GM18858 (cell line): Measurements from ENCODE around the gene AJAP1.

Experiments
- ATAC-seq: cut with Tn5 transposase; IDR thresholded peaks from one replicate; pipeline ENCODE4 v1.9.1; 2021; ENCODE audit not compliant: unreplicated experiment

AJAP1 gene

DNA sequence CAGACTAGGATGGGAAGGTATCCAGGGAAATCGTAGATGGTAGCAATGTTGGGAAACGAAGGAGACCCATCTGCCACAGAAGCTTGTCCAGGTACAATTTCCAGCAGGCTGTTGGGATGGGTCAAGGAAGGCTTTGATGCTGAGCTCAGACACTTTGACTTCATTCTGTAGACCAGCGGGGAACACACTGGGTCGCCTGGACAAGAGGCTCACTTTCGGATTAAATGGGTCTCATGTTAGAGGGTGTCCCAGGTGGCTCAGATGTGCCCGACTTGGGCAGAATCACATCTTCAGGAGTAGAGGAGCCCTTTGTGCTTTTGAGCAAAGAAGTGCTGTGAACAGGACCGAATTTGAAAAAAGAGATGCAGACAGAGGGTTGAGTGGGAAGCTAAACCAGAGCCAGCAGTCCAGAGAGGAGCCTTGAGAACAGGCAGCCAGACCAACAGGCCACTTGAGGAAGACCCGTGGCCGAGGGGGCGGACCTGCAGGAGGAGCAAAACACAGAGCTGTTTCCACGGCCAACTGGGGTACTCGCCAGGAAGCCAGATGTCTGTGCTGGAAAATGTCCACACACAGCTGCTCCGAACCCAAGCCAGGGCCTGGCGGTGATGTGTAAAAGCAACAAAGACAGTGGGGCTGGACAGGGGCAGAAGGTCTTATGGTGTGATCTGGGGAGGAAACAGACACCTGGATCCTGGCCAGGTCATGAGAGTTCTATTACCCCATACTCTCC is 146.9 kb downstream of the AJAP1 start:
- no peak for ATAC-seq

DNA sequence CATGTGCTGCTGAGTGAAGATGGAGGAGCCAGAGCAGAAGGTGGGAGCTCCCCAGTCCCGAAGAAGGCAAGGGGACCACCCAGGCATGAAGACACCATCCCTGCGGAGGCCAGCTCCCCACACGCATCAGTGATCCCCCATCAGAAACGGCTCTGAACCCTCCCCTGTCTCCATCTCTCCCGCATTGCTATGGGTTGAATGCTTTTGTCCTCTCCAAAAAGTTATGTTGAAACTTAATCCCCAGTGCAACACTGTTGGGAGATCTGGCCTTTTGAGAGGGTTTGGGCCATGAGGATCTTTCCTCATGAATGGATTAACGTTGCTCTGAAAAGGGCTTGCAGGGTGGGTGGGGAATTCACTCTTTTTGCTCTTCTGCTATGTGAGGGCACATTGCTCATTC is 147.6 kb downstream of the AJAP1 start:
- ATAC-seq: no peak

DNA sequence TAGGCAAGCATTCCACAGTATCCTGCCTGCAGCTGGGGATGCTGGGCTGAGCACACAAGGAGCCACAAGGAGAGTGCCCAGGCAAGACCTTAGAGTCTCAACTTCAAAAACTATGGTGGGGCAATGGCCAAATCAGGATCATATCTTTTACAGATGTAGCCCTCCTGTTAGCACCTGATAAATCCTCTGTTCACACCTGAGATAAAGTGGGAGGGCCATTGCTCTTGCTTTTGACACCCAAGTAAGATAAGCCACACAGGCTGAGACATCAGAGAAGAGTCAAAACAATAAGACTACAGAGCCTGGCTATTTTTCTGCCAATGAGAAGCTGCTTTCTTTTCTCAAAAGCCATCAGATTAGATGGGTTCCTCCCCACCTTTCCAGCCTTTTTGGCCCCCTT is 148.9 kb downstream of the AJAP1 start:
- no peak for ATAC-seq

DNA sequence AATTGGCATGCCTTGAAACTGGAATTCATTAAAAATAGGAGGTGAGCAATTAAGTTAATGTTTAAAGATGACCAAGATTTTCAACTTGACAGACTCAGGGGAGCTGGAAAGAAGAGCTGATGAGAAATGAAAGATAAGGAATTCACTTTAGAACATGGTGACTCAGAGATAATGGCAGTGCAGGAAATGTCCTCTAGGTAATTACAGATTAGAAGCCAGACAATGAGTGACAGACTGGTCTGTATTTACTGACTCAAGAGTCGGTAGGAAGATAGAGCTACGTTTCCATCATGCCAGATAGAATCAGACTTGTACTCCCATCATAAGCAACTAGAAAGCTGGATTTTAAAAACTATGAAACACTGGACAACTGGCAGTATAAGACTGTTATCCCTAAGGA is 151.6 kb downstream of the AJAP1 start:
- ATAC-seq: no peak

DNA sequence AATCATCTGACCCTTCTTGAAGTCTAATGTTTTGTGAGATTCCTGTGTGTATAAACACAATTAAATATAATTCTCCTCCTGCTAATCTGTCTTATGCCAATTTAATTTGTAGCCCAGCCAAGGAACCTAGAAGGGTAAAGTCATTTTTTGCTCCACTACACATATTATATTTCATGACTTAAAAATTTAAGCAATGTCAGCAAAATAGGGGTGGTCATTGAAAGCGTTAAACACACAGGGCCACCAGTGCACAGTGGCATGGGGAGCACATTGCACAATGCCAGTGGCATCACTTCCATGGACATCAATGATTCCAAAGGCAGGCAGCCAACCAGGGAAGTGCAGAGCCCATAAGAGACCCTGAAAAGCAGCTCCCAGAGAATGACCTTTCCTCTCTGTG is 166.1 kb downstream of the AJAP1 start:
- no peak for ATAC-seq

DNA sequence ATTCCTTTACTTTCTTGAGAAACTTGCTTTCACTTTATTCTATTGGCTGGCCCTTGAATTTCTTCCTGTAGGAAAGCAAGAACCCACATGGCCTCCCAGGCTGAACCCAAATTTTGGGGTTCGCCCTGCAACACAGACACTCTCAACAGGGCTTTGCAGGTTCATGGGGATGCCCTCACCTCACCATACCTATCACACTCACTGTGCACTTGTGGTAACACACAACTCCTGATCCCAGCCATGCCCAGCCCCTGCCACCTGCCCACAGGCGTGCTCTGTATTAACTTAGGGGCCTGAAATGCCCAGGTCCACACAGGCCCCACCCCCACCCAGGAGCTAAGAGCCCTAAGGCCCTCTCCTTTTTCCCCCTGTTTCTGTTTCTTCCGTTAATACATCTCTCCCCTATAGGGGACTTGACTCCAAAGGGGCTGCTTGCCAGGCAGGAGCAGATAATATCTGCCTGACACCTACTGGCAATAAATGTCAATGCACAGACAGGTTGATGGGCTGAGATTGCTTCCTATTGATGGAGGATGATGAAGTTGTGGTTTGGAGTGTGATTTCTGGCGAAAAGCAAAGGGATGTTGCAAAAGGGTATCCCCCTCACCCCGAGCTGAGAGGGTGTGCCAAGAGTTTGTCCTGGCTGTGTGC is 171.5 kb downstream of the AJAP1 start:
- ATAC-seq: no peak

DNA sequence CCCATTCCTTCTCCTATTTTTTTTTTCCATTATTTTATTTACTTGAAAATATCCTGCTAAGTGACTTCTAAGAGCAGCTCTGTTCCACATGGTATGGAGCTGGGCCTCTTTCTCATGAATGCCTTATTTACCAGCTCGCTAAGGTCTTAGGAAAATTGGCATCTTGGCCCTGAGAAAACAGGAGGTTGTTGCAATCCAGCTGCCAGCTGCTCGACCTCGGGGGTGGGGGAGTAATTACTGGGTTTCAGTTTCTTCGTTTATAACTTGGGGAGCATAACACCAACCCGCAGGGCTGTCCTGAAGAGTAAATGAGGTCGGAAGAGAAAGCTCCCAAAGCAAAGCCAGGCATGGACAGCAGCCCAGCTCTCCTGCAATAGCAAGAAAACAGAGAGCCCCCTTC is 176.3 kb downstream of the AJAP1 start:
- ATAC-seq: no peak

DNA sequence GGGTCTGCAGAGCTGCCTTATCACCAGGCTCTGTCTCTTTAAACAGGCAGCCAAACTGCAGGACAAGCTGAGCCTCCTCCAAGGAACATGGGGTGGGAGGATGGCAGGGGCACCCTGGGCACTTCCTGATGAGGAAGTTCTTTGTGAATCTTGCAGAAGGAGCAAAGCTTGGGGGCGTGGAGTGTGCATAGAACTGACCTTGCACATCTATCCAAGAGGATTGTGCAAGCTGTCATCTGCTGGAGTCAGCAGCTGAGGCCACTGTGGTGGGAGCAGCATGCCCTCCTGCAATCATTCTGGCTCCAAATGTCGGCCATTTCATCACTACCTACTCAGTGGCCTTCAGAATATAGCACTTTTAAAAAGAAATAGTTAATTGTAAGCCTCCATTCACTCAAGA is 182.2 kb downstream of the AJAP1 start:
- ATAC-seq: no peak

DNA sequence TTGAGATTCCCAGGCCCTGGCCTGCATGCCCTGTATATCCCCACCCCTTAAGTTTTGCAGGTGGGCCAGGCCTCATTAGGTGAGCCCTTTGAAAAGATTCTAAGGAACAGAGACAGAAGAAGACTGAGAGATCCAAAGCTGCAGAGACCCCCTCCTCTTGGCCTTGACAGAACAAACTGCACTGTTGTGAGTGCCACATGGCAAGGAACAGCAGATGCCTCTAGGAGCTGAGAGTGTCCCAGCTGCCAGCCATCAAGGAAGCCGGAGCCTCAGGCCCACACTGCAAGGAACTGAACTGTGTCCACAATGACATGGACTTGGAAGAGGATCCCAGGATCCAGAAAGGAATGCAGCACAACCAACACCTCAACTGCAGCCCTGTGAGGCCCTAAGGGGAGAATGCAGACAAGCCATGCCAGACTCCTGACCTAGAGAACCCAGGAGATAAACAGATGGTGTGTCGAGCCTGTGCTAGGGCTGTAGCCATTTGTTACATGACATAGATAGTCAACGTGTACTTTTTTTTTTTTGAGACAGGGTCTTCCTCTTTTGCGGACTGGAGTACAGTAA is 182.7 kb downstream of the AJAP1 start:
- ATAC-seq: no peak

DNA sequence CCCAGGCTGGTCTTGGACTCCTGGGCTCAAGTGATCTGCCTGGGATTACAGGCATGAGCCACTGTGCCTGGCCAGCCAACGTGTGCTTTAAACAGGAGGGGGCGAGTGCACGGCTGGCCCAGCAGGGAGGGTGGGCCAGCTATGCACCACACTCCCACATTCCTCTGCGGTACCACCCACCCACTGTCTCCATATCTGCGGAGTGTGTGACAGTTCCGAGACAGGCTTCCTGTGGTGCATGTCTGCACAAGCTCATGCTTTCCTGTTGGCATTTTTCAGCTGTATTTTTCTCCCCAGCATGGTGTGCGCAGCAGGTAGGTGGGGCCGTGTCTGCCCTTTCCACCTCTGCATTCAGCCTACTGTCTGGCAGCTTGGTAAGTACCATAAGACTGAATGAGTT is 183.3 kb downstream of the AJAP1 start:
- no peak for ATAC-seq

DNA sequence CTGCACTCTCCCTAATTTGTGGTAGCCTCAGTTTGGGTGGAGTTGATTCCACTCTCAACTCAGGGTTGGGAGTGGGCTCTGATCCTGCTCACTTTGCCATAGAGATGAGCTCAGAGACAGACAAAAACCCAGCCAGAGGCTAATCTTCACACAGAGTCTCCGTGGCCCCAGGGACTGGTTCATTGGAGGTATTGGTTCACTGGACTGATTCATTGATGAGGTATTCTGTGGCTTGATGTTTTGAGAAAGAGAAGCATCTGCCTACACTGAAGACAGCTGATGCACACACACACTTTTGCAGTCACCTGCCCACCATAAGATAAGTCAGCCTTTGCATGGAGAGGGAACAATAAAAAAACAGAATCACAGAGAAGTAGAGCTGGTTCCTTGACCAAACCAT is 183.8 kb downstream of the AJAP1 start:
- ATAC-seq: no peak
